Choroid plexus epithelial cell (primary cell): ENCODE data around the gene ZNF764.
"Not testable (repeated sequence)": the region's sequence is repeated elsewhere in the genome, so short reads cannot be mapped to it uniquely, and the experiment has no call there.

Experiments used
- DNase-seq: peaks from one replicate; pipeline ENCODE4 v3.0.0-alpha.2; 2010; ENCODE audit warnings: low read depth
- H3K4me3 ChIP-seq: 2 replicates; pipeline ENCODE4 v1.5.1; 2011; ENCODE audit warnings: low read depth, mild to moderate bottlenecking, control low read depth, low read length, moderate library complexity
- TF ChIP-seq, protein P1 (sequence below): conservative IDR thresholded peaks from 2 replicates; pipeline ENCODE4 v1.5.1; 2011; ENCODE audit warnings: low read depth, mild to moderate bottlenecking, control low read depth, inconsistent platforms, low read length, moderate library complexity

The ZNF764 gene

GRCh38 chr16:30601966-30602365 lies 43.8 kb upstream of the ZNF764 start:
- TF ChIP-seq, protein P1, sequence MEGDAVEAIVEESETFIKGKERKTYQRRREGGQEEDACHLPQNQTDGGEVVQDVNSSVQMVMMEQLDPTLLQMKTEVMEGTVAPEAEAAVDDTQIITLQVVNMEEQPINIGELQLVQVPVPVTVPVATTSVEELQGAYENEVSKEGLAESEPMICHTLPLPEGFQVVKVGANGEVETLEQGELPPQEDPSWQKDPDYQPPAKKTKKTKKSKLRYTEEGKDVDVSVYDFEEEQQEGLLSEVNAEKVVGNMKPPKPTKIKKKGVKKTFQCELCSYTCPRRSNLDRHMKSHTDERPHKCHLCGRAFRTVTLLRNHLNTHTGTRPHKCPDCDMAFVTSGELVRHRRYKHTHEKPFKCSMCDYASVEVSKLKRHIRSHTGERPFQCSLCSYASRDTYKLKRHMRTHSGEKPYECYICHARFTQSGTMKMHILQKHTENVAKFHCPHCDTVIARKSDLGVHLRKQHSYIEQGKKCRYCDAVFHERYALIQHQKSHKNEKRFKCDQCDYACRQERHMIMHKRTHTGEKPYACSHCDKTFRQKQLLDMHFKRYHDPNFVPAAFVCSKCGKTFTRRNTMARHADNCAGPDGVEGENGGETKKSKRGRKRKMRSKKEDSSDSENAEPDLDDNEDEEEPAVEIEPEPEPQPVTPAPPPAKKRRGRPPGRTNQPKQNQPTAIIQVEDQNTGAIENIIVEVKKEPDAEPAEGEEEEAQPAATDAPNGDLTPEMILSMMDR = no peak
- DNase-seq = no peak
- no peak overlapping the region for H3K4me3 ChIP-seq

DNA sequence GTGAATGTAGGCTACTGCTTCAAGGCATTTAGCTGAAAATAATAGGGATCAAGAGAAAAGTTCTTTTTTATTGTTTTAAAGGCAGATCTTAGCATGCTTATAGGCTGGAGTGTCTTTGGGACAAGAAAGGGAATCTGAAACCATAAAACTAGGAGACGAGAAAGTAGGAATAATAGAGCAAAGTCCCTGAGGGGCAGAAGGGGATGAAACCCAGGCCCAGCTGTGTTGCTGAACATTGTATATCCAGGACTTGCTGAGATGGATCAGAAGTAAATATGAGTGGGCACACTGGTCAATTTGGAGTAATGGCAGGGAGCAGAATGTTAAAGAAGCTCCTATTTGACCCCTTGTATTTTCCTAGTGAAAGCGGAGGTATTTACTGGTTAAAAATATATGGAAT lies 42.8 kb upstream of the ZNF764 start:
- TF ChIP-seq, protein P1 = no peak
- DNase-seq = no peak
- no peak overlapping the region for H3K4me3 ChIP-seq

- TF ChIP-seq, protein P1 = no peak
- H3K4me3 ChIP-seq = no peak overlapping the region
- DNase-seq = no peak
These were observed 42.0 kb upstream of the ZNF764 start for GRCh38 chr16:30600215-30600614.

- TF ChIP-seq, protein P1 = no peak
- DNase-seq = no peak
- H3K4me3 ChIP-seq = no peak overlapping the region
These were observed 34.7 kb upstream of the ZNF764 start for GRCh38 chr16:30592871-30593270.

DNA sequence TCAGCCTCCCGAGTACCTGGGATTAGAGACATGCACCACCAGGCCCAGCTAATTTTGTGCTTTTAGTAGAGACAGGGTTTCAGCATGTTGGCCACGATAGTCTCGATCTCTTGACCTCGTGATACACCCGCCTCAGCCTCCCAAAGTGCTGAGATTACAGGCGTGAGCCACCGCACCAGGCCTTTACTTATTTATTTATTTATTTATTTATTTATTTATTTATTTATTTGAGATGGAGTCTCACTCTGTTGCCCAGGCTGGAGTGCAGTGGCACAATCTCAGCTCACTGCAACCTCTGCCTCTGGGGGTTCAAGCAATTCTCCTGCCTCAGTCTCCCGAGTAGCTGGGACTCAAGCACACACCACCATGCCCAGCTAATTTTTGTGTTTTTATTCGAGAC lies 32.7 kb upstream of the ZNF764 start:
- DNase-seq, H3K4me3 ChIP-seq: not testable (repeated sequence)

- not testable (repeated sequence) for DNase-seq, H3K4me3 ChIP-seq
These were observed 31.4 kb upstream of the ZNF764 start for GRCh38 chr16:30589582-30589981.

DNA sequence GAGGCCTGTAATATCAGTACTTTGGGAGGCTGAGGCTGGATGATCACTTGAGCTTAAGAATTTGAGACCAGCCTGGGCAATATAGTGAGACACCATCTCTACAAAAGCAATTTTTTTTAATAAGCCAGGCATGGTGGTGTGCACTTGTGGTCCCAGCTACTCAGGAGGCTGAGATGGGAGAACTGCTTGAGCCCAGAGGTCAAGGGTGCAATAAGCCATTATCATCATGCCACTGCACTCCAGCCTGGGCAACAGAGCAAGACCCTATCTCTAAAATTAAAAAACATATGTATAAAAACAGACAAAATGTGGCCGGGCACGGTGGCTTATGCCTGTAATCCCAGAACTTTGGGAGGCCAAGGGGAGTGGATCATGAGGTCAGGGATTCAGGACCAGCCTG lies 30.5 kb upstream of the ZNF764 start:
- no peak for DNase-seq
- no peak overlapping the region for H3K4me3 ChIP-seq
- TF ChIP-seq, protein P1 = no peak

- TF ChIP-seq, protein P1 = no peak
- DNase-seq = peak; percentile 99
- H3K4me3 ChIP-seq = peak within 1 kb of the TSS; percentile 85
These were observed 27.4 kb upstream of the ZNF764 start, which contains the start of gene ZNF785 for GRCh38 chr16:30585400-30586191. ZNF785 (minus strand) TSS chr16:30585697; CDS start chr16:30585611, 86 bp downstream.
